NK-92 treated with Interleukin-12 subunit alpha and Interleukin-12 subunit beta, amount 100 ng/mL, for 24 hours (cell line): Measurements from ENCODE around the gene PPP2R1B.
"Not testable (repeated sequence)": the region's sequence is repeated elsewhere in the genome, so short reads cannot be mapped to it uniquely, and the experiment has no call there.

Source experiments
- DNase-seq: peaks from one replicate; lab custom pipeline; 2025; lab: John Stamatoyannopoulos, UW

PPP2R1B gene

GRCh38 chr11:111726301-111726713, 39.9 kb downstream of the PPP2R1B start:
- DNase-seq: no peak

- no peak for DNase-seq
These were observed 40.6 kb downstream of the PPP2R1B start for GRCh38 chr11:111725621-111726020.

- DNase-seq: no peak
These were observed 41.5 kb downstream of the PPP2R1B start for GRCh38 chr11:111724615-111725129.

GRCh38 chr11:111723595-111723994, 42.6 kb downstream of the PPP2R1B start:
- no peak for DNase-seq

- no peak for DNase-seq
These were observed 43.7 kb downstream of the PPP2R1B start for GRCh38 chr11:111722501-111722900.

GRCh38 chr11:111720801-111721494, 45.2 kb downstream of the PPP2R1B start:
- no peak for DNase-seq

DNA sequence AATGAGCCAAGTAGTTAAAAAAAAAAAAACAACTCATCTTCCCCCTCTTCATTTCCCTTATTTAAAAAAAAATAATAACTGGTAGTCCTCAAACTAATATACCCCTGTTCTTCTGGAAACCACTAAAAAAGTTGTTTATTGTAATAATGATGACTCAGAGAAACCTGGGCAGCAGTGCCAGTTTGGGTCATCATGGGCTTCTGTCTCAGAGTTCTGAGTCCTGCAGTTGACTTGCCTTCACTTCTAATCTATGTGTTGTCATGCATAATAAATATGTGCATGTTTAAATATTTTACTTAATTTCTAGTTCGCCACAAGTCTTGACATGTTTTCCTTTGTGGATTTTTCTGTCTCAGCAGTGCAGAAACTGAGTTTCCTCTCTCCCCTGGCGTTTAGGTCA, 46.8 kb downstream of the PPP2R1B start:
- DNase-seq: no peak

DNA sequence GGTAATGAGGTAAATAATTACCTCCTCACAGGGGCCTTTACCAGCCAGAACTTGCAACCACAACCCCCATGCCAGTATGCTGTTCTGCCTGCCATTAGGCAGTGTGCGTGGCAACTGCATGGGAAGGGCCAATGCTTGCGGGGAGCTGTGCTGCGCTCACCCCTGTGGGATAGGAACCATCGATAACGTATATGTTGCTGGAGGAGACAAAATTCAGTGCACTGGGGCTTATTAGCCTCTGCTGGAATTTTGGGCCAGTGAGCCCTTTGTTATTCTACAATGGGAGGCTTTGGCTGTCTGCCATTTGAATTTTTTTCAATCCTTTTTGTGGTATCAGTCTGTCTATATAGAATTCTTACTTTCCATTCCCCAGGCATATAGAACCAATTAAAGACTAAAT, 47.3 kb downstream of the PPP2R1B start:
- DNase-seq: no peak

GRCh38 chr11:111718436-111718835, 47.8 kb downstream of the PPP2R1B start:
- no peak for DNase-seq

DNA sequence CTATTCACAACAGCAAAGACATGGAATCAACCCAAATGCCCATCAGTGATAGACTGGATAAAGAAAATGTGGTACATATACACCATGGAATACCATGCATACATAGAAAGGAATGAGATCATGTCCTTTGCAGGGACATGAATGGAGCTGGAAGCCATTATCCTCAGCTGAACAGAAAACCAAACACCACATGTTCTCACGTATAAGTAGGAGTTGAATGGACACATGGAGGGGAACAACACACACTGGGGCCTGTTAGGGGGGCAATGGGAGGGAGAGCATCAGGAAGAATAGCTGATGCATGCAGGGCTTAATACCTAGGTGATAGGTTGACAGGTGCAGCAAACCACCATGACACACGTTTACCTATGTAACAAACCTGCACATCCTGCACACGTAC, 48.5 kb downstream of the PPP2R1B start:
- not testable (repeated sequence) for DNase-seq

DNA sequence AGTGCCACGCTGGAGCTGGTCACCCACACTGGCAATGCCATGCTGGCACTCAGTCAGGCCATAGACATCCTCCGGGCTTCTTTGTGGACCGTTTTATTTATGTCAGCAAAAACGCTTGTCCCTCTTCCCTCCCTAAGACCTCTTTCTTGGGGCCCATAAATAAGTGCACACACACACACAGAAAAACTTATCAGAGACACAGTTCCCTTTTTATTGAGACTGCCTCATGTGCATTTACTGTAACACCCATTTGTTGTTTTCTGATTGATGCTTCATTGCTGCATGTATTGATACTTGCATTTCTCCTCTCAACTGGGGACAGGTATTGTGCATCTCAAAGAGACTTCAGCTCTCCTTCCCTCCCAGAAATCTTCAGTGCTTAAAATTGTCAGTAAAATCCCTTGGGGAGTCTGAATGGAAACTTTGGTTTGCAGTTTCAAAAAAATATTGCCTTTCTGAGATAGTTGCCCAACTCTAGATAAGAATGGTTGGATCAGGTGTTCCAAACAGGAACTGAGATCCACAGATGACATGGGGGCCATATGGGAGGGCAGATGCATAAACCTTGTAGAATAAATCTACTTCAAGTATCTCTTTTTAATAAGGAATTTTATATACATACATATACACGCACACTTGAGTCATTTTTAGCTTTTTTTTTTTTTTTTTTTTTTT, 50.9 kb downstream of the PPP2R1B start:
- DNase-seq: no peak

GRCh38 chr11:111714522-111714921, 51.7 kb downstream of the PPP2R1B start:
- DNase-seq: no peak

DNA sequence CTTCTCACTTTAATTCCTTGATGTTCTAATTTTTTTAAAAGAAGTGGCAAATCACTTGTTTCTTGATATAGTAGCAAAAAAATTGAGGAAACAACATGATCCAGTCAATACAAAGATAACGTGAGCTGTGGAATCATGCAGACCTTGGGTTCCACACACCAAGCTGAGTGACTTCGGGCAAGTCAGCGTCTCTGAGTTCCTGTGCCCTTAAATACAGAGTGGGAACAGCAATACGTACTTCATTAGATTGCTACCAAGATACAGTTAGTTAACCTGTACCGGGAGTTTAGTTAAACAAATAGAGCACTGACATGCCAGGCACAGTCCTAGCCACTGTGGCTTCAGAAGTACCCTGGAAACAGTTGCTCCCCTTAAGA, 58.5 kb downstream of the PPP2R1B start:
- DNase-seq: no peak

DNA sequence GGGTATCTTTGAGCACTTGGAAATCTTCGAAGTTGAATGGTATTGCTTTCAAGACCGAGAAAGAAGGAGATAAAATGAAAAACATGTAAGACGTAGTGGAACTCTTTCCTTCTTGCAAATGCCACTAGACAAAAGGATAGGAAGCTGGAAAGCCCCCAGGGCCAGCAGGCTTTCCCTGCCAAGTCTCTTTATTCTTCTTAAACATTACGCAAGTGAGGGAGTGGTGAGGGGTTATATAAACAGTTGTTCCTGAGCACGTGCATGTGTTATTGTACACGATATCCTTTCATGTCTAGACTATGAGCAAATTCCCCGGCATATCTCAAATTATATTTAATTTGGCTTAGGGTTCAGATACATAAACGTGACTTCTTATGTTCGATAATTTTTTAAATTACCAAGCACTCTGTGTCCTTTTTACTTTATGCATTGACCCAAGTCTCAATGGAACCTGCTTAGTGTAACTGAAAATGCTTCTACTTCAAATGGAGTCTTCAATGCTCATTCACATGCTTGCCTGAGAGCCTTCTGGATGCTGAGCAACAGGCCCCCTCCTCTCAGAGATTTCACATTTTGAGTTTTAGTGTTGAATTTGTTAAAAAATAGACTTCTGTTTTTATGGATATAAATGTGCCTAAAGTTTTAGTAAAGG, 59.0 kb downstream of the PPP2R1B start:
- no peak for DNase-seq

DNA sequence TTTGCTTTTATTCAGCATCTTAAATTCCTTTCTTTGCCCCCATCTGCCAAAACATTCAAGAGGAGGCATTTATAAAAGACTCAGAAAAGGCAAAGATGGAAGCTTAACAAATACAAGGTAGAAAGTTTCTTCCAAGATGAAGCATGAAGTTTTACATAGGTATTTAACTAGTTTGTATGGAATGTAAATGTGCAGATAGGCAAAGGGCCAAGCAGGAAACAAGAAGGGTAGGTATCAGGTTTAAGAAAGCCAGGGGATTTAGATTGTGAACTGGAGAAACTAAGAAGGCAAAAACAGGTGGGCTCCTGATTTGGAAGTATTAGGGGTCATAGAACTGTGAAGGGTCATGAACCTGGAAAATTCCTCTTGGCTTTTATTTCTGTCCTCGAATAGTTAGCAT, 62.6 kb downstream of the PPP2R1B start:
- no peak for DNase-seq

- DNase-seq: no peak
These were observed 63.6 kb downstream of the PPP2R1B start for GRCh38 chr11:111702623-111703022.

GRCh38 chr11:111700162-111700561, 66.0 kb downstream of the PPP2R1B start:
- no peak for DNase-seq

DNA sequence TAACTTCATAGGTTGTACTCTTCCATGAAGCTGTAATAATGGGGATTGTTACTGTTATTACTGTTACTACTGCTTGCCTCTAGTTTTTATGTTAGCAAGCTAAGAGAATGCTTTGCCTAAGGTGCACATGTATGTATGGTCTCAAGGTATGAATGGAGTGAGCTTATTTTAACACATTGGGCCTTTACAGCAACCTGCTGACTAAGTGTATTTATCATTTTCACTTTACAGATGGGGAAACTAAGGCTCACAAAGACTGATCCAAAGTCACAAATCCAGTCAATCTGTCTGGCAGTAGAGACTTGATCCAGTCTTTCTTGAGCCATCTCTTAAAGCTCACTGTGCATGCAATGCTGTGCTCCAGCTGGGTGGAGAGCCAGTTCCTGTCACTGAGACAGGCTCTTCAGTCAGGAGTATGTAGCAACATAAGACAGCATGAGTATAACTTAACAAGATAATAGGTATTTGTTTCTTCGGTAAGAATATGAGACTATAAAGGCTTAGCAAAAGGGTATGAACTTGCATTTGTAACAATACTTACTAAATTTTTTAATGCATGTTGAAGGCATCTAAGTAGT, 66.5 kb downstream of the PPP2R1B start:
- DNase-seq: no peak

DNA sequence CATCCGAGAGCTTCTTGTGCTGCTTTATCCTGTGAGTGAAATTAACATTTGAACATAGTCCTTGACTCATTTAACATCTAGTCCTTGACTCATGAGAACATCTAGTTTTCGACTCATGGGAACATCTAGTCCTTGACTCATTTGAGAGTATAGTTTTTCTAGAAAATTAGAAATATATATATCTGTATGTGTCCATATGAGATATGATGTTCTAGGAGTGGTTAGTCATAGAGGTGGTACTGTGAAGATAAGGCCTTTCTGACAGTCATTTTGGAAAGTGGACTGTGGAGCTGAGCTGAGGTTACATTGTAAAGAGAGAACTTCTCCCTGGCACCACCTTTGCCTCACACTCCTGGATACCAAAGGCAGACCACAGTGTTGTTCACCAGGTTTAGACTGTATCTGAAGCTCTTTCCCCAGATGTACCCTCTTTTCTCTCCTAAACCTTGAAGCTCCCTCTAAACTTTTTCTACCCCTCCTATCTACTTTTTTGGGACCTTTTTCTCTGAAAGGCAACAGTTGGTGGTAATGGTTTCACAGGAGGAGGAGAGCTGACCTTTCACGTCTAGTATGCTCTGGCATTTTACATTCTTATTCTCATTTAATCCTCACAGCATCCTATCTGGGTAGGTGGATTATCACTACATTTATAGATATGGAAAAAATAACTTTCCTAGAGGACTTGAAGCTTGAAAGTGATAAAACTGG, 67.2 kb downstream of the PPP2R1B start:
- no peak for DNase-seq

GRCh38 chr11:111697933-111698371, 68.2 kb downstream of the PPP2R1B start:
- DNase-seq: no peak

- no peak for DNase-seq
These were observed 69.6 kb downstream of the PPP2R1B start for GRCh38 chr11:111696556-111696955.

- no peak for DNase-seq
These were observed 71.3 kb downstream of the PPP2R1B start for GRCh38 chr11:111694851-111695250.
